ENCODE results near the gene FOXP1. TPM values are rescaled to one million over a fixed set of nuclear protein-coding genes. Genes with fewer than 3 reads are reported as not detected.

Gene FOXP1
- total and polyA plus RNA-seq, 2 donors (not counting 1 experiment from before 2014, with no cell fraction given): 70.3 to 101 TPM

DNA sequence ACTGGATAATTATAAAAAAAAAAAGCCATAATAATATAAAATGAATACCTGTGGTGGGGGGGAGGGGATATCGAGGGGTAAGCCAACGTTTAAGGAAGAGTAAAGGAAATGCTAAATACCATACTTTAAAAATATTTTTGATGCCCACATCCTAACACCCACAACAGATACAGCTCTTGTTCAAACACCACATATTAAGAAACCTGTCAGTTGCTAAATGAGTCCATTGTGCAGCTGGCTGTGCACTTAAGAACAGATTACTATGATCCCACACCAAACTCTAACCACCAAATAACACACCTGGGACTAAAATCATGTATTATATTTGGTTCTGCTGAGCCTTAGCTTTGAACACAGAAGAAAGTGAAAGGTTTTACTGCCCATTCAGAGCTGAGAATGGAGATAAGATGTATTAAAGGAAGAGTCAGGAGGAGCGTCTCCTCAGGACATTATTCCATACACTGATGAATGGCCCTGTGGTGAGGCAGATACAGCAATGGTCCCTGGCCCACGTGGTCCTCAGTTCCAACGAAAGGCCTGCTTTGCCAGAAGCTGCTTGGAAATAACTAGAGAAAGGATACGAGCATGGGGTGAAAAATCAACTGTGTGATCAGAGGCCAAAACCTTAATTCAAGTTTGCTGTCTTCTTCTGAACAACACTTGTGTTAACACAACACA, 515.4 kb downstream of the FOXP1 start:
- DNase-seq (ENCODE audit: low read depth in 2 of 2): no peak
- H3K36me3 ChIP-seq (ENCODE audit: control insufficient read depth, insufficient read depth, low read length): no peaks in the 10 kb centered on the region
- H3K79me2 ChIP-seq (ENCODE audit: control insufficient read depth, insufficient read depth, low read length): peaks cover 57% of the 10 kb centered on the region
- H3K4me2 ChIP-seq (ENCODE audit: extremely low read depth, insufficient read depth, low read length): no peak overlapping the region
- H3K27ac ChIP-seq (ENCODE audit: insufficient read depth, low read length): no peak overlapping the region
- no peaks in the 10 kb centered on the region for H3K9me3 ChIP-seq (ENCODE audit: control insufficient read depth, insufficient read depth, low read depth, low read length)
- no peak overlapping the region for H3K9ac ChIP-seq (ENCODE audit: insufficient read depth, low read length)
- TF ChIP-seq CTCF (conservative IDR thresholded peaks at IDR 0.05 in 1 of 2, IDR thresholded peaks at IDR 0.05 in 1 of 2; ENCODE audit: low read depth in 1 of 2, low read length in 2 of 2) (no peak), EZH2 (IDR thresholded peaks at IDR 0.05; ENCODE audit: low read length, missing control alignments) (no peak)
- H2AFZ ChIP-seq (ENCODE audit: low read length): no peak overlapping the region
- H3K4me1 ChIP-seq (ENCODE audit: control insufficient read depth, extremely low read depth, insufficient read depth, low read length): peaks cover 14% of the 10 kb centered on the region
- H3K4me3 ChIP-seq (replicated peaks in 1 of 4; ENCODE audit: control extremely low read depth in 1 of 4, insufficient read depth in 1 of 4, low read depth in 3 of 4, low read length in 4 of 4): no peak overlapping the region
- H3K27me3 ChIP-seq (ENCODE audit: control insufficient read depth, insufficient read depth, low read length): no peaks in the 10 kb centered on the region
- H4K20me1 ChIP-seq (ENCODE audit: control insufficient read depth, extremely low read depth, insufficient read depth, low read length): no peaks in the 10 kb centered on the region

DNA sequence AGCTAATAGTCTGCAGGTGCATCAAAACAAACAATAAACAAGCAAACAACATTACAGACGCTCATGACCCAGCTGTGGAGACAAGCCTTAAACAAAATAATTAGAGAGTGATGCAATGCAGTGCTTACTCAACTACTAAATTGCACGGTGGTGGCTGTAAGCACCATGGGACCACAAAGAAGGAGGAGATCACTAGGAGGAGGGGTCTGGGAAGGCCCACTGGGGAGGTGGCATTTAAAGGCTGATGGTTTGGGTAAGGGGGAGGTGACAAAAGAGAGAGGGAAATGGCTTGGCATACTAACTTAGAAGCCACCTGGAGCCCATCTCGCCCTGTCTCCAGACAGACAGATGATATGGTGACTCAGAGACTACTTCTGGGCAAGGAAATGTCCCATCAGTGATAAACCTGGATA, 516.7 kb downstream of the FOXP1 start:
- peak; percentile 71 to 80 for DNase-seq (ENCODE audit: low read depth in 2 of 2)
- no peak for TF ChIP-seq CTCF (conservative IDR thresholded peaks at IDR 0.05 in 1 of 2, IDR thresholded peaks at IDR 0.05 in 1 of 2; ENCODE audit: low read depth in 1 of 2, low read length in 2 of 2)
- TF ChIP-seq EZH2 (IDR thresholded peaks at IDR 0.05; ENCODE audit: low read length, missing control alignments): no peak
- H4K20me1 ChIP-seq (ENCODE audit: control insufficient read depth, extremely low read depth, insufficient read depth, low read length): no peaks in the 10 kb centered on the region
- no peaks in the 10 kb centered on the region for H3K36me3 ChIP-seq (ENCODE audit: control insufficient read depth, insufficient read depth, low read length)
- no peak overlapping the region for H3K9ac ChIP-seq (ENCODE audit: insufficient read depth, low read length)
- no peak overlapping the region for H3K4me3 ChIP-seq (replicated peaks in 1 of 4; ENCODE audit: control extremely low read depth in 1 of 4, insufficient read depth in 1 of 4, low read depth in 3 of 4, low read length in 4 of 4)
- H3K27ac ChIP-seq (ENCODE audit: insufficient read depth, low read length): peak overlapping the region; percentile 97
- no peaks in the 10 kb centered on the region for H3K27me3 ChIP-seq (ENCODE audit: control insufficient read depth, insufficient read depth, low read length)
- H3K4me1 ChIP-seq (ENCODE audit: control insufficient read depth, extremely low read depth, insufficient read depth, low read length): peaks cover 14% of the 10 kb centered on the region
- no peaks in the 10 kb centered on the region for H3K9me3 ChIP-seq (ENCODE audit: control insufficient read depth, insufficient read depth, low read depth, low read length)
- H3K79me2 ChIP-seq (ENCODE audit: control insufficient read depth, insufficient read depth, low read length): peaks cover 69% of the 10 kb centered on the region
- H2AFZ ChIP-seq (ENCODE audit: low read length): no peak overlapping the region
- peak overlapping the region; percentile 56 for H3K4me2 ChIP-seq (ENCODE audit: extremely low read depth, insufficient read depth, low read length)

- H3K9ac ChIP-seq (ENCODE audit: insufficient read depth, low read length): no peak overlapping the region
- peak overlapping the region; percentile 97 for H3K27ac ChIP-seq (ENCODE audit: insufficient read depth, low read length)
- no peaks in the 10 kb centered on the region for H3K36me3 ChIP-seq (ENCODE audit: control insufficient read depth, insufficient read depth, low read length)
Observed at GRCh38 chr3:71066356-71066755, 517.2 kb downstream of the FOXP1 start.

More at GRCh38 chr3:71066356-71066755, 517.2 kb downstream of the FOXP1 start:
- DNase-seq (ENCODE audit: low read depth in 2 of 2): no peak
- H3K4me1 ChIP-seq (ENCODE audit: control insufficient read depth, extremely low read depth, insufficient read depth, low read length): peaks cover 14% of the 10 kb centered on the region
- H4K20me1 ChIP-seq (ENCODE audit: control insufficient read depth, extremely low read depth, insufficient read depth, low read length): no peaks in the 10 kb centered on the region
- H3K79me2 ChIP-seq (ENCODE audit: control insufficient read depth, insufficient read depth, low read length): peaks cover 72% of the 10 kb centered on the region
- H3K9me3 ChIP-seq (ENCODE audit: control insufficient read depth, insufficient read depth, low read depth, low read length): no peaks in the 10 kb centered on the region
- H3K4me2 ChIP-seq (ENCODE audit: extremely low read depth, insufficient read depth, low read length): peak overlapping the region; percentile 56
- no peak overlapping the region for H2AFZ ChIP-seq (ENCODE audit: low read length)
- no peaks in the 10 kb centered on the region for H3K27me3 ChIP-seq (ENCODE audit: control insufficient read depth, insufficient read depth, low read length)
- TF ChIP-seq CTCF (conservative IDR thresholded peaks at IDR 0.05 in 1 of 2, IDR thresholded peaks at IDR 0.05 in 1 of 2; ENCODE audit: low read depth in 1 of 2, low read length in 2 of 2): no peak
- TF ChIP-seq EZH2 (IDR thresholded peaks at IDR 0.05; ENCODE audit: low read length, missing control alignments): no peak
- peak overlapping the region in 2 of 4 experiments; percentile 35 to 72 for H3K4me3 ChIP-seq (replicated peaks in 1 of 4; ENCODE audit: control extremely low read depth in 1 of 4, insufficient read depth in 1 of 4, low read depth in 3 of 4, low read length in 4 of 4)

All from fibroblast of lung (primary cell).